GM19099 (cell line): ENCODE measurements around the gene TBL1Y.

Experiments
- POLR2A ChIP-seq: IDR thresholded peaks from 3 replicates; pipeline ENCODE4 v1.6.1; 2011; ENCODE audit warnings: low read depth; ENCODE audit not compliant: insufficient read length; ENCODE audit errors: extremely low read depth

TBL1Y gene

DNA sequence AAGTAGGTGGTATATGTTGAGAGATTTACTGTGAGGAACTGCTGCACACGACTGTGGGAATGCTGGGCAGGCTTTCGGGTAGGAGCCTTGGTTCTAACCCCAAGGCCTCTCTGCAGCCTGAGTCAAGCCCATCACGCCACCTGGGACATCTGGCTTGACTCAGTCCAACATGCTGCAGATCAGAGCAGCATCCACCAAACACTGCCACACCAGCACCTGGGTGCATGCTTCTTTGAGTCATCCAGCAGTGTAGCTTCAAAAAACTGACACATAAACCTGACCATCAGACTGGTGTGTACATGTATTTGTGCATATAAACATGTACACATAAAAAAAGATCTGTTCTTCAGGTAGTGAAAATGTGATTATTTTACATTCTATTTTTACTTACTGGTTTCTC is 217.7 kb downstream of the TBL1Y start:
- no peak for TF ChIP-seq POLR2A
